HG02870 (cell line): ENCODE results near the gene STYXL1.
"Not testable (repeated sequence)": the region's sequence is repeated elsewhere in the genome, so short reads cannot be mapped to it uniquely, and the experiment has no call there.

Experiments
- ATAC-seq: cut with Tn5 transposase; IDR thresholded peaks from one replicate; pipeline ENCODE4 v1.9.1; 2021; ENCODE audit warnings: mild to moderate bottlenecking, moderate library complexity; ENCODE audit not compliant: unreplicated experiment

Gene STYXL1

DNA sequence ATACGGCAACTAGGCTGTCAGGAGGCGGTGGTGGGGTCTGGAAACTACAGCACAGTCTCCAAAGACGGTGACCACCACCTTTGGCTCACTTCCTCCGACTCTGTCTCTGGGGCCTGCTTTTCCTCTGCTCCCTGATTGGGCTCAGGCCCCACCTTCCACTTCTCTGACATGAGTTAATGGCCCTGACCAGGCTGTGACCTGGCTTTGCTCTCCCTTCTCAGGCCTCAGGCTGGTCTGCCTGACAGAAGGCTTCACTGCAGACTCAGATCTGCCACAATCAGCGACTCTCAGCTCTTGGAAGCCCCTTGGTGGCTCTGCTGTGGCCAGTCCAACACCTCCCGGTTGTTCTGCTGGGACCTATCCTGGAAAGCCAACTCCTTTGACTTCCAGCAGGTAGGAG is 7.7 kb downstream of the STYXL1 start:
- no peak for ATAC-seq

DNA sequence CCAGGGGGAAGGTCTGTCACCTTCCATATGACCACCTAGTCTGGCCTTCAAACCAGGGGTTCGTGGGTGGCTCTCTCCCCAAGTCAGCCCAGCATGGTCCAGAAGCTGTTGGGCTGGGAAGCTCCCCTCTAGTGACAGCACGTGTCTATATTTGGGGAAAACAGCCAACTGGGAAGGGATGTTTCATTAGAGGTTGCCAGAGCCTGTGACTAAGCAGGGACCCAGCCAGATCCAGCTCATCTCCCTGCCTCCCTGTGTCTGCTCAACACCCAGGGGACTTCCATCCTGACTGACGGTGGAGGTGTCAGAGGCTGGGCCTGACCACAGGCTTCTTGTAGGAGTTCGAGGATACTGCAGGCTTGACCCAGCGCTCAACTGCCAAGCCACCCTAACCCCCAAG is 10.5 kb downstream of the STYXL1 start:
- ATAC-seq = no peak

DNA sequence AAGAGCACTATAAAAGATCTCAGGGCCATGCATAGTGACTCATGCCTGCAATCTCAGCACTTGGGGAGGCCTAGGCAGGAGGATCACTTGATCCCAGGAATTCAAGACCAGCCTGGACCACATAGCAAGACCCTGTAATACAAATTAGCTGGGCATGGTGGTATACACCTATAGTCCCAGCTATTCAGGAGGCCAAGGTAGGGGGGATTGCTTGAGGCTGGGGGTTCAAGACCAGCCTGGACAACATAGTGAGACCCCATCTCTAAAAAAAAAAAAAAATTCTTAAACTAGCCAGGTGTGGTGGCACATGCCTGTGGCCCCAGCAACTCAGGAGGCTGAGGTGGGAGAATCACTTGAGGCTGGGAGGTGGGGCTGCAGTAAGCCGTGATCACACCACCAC is 15.8 kb downstream of the STYXL1 start:
- ATAC-seq = no peak

DNA sequence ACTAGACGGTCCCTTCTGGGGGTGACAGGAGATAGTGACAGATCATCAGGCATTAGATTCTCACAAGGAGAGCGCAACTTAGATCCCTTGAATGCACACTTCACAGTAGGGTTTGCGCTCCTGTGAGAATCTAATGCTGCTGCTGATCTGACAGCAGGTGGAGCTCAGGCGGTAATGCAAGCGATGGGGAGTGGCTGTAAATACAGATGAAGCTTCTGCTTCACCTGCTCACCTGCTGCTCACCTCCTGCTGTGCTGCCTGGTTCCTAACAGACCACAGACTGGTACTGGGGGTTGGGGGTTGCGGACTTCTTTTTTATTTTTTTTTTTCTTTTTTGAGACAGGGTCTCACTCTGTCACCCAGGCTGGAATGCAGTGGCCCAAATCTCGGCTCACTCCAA is 18.1 kb downstream of the STYXL1 start:
- ATAC-seq = not testable (repeated sequence)

DNA sequence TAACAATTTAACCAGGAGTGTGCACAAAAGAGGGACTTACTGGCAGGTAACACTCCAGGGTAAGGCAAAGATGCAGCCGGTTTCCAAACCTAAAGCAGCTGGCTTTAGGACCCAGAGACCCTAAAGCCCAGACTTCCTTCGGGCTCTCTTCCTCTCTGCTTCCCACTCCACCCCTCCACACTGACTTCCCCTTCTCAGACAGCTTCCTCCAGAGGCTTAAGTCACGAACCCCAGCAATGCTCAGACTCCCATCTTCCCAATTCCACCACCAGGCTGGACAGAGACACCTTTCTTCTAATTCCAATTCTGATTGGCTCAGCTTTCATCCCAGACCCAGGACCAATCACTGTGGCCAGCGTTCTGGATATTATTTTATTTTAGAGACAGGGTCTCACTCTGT is 24.8 kb downstream of the STYXL1 start:
- no peak for ATAC-seq

DNA sequence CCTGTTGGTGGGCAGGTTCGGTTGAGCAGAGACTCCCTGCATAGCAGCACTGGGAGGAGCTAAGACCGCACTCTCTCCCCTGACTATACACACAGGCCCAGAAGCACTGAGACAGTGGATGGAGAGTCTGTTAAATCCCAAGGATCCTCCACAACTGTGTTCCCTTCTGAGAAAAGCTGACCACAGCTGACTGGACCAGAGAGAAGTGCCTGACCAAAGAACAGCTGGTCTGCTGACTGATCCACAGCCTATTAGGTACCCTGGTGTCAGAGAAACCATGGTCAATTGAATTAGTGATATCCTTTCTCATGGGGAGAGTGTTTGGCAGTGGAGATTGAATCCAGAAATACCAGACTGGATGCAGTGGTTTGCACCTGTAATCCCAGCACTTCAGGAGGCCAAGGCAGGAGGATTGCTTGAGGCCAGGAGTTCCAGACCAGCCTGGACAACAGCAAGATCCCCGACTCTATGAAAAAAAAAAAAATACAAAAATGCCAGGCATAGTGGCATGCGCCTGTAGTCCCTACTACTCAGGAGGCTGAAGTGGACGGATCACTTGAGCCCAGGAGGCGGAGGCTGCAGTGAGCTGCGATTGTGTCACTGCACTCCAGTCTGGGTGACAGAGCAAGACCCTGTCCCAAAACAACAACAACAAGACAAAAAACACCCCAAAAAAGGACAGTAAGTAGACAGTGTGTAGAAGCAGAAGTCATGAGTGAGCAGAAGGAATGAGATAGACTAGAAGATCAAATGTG is 25.6 kb downstream of the STYXL1 start:
- ATAC-seq = no peak

DNA sequence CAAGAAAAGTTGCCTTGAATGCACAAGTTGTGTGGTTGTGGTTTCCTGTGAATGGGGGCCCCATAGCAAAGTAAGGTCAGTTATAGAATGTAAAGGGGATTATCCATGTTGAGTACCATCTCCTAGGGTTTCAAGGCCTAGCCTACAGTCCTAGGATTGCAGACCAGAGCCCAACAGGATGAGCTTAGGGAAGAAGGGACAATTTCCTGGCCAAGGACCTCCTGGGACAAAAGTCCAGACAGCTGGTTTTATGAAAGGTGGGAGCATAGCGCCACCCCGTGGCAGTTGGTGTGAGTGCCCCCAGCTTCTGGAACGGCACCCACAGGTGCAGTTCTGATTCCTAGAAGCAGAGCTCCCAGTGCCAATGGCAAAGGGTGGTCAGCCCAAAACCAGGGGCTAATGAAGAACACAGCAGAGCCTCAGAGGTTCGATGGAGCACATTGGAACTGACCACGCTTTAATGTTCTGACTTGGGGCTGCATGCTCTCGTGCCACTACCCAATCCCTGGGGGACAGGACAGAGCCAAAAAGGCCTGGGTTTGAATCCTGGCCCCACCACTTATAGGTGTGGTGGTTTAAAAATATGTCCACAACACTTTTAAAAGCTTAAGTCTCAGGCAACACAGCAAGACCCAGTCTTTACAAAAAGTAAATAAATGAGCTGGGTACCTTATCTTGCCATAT is 27.6 kb downstream of the STYXL1 start:
- no peak for ATAC-seq

DNA sequence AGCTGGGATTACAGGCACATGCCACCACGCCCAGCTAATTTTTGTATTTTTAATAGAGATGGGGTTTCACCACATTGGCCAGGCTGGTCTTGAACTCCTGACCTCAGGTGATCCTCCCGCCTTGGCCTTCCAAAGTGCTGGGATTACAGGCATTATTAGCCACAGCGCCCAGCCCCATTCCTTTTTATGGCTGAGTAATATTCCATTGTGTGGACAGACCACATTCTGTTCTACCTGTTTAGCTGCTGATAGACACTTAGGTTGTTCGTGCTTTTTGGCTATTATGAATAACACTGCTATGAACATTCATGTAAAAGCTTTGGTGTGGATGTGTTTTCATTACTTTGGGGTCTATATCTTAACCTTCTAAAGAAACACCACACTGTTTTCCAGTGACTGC is 29.3 kb downstream of the STYXL1 start:
- ATAC-seq = not testable (repeated sequence)

DNA sequence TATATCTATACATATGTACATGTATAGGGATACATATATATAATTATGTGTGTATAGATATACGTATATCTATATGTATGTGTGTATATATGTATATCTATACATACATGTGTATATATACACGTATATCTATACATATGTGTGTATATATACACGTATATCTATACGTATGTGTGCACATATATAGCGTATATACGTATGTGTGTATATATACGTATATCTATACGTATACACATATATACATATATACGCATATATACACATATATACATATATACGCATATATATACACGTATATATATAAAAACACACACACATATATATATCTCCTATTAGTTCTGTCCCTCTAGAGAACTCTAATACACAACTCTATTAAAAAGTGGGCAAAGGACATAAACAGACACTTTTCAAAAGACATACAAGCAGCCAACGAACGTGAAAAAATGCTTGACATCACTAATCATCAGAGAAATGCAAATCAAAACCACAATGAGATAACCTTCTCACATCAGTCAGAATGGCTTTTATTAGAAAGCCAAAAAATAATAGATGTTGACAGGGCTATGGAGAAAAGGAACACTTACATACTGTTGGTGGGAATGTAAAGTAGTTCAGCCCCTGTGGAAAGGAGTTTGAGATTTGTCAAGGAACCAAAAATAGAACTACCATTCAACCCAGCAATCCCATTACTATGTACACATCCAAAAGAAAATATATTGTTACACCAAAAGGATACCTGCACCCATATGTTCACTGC is 31.4 kb downstream of the STYXL1 start:
- ATAC-seq = no peak

DNA sequence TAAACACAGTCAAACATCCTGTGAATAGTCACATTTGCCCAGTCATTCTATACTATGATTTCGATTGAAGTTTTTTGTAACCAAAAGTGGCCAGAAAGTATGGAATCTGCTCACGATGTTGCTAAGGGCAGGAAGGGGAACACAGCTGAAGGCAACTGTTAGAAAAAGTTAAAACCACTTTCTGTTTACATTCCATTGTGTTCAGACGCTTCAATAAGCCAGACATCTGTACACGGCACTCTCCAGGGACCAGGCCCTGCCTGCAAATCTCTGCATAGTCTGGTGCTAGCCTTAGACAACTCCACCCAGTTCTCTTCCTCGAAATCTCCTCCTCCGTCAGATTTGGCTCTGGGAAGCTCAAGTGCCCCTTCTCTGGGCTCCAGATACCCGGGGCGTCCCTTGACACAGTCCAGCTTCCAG is 36.3 kb downstream of the STYXL1 start:
- no peak for ATAC-seq

DNA sequence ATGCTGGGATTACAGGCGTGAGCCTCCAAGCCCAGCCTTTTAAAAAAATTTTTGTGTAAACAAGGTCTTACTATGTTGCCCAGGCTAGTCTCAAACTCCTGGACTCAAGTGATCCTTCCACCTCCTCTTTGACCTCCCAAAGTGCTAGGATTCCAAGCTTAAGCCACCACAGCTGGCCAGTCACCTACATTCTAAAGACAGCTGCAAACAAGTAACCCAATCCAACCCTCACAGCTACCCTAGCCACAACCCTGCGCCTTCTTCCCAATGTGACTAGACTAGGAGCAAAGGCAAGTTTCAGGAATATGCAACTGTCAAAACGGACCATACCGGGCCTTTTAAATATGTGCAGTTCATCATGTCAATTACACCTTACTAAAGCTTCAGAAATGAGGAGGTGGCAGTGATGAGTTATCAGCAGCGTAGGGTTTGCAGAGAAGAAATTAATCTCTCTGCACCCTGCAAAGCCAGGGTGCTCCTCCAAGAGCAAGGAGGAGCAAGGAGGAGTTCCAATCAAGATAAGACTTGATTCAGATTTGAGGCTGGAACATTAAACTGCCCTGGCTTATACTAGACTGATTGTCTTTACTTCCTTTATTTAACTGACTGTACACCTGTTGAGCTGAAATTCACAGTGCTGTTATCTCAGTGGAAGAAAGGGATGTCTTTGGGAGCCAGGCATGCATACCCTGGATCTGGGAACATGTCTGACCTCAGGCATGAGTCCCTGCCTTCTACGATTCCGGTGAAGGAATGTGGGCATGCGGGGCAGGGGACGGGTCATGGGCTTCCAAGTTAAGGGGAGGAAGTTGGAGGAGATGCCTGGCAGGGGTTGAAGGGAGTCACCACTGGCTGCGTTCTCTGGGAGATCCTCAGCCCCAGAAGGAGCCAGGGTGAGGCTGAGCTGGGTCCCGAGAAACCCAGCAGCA is 37.9 kb downstream of the STYXL1 start:
- no peak for ATAC-seq

DNA sequence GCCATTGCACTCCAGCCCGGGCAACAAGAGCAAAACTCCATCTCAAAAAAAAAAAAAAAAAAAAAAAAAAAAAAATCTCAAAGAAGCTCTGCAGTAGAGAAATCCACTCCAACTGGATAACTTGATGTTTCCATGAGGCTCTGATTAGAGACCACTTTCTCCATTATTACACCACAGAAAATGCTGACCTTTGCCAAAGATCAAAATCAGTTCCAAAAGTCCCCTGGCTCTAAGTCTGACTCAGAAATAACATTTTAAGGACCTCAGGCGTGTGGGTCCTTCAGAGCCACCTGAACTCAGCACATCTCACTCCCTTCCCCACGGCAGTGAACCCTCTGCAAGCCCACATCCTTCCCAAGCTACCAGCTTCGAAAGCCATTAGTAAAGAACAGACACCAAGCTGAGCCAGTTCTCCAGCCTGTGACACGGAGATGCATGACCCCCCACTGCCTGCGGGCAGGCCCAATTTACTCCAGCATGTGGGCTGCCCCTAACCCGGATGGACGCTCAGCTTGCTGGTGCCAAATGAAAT is 39.6 kb downstream of the STYXL1 start:
- ATAC-seq = no peak

DNA sequence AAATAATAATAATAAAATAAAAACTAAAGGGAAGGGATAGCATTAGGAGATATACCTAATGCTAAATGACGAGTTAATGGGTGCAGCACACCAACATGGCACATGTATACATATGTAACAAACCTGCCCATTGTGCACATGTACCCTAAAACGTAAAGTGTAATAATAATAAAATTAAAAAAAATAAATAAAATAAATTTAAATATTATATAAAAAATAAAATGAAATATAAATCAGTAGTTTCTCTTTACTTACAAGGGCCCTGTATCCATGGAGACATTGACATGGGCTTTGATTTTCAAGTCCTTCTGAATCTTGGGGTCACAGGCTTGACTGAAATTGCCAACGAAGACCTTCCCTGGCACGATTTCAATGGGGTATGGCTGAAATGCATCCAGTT is 42.8 kb downstream of the STYXL1 start:
- not testable (repeated sequence) for ATAC-seq

DNA sequence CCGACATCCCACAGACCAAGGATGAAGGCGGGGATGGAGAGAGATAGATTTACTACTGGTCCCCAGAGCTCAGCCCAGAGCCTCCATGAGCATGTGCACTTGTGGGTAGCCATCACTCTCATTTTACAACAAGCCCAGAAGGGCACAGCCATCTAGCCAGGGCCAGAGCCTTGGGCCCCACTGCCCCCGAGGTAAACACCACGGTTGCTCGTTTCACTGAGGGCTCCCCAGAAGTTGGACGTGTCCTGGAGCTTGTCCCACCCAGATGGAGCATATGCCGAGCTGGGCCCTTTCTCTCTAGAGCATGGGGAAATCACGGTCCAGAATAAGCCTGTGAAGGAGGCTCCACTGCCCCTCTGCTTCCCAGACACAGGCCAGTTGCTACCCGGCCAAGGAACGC is 44.4 kb downstream of the STYXL1 start:
- ATAC-seq = no peak

DNA sequence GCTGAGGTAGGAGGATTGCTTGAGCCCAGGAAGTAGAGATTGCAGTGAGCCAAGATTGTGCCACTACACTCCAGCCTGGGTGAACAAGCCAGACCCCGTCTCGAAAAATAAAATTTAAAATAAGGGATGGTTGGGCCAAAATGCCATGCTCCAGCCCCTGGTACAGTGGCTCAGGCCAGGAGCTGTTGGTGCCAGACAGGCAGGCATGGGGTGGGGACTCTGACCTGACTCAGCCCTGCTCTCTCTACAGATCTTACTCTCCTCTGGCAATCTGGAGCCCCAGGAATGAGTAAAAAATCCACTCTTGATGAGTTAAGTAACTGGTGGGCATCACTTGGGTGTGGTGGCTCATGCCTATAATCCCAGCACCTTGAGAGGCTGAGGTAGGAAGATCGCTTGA is 45.0 kb downstream of the STYXL1 start:
- no peak for ATAC-seq

DNA sequence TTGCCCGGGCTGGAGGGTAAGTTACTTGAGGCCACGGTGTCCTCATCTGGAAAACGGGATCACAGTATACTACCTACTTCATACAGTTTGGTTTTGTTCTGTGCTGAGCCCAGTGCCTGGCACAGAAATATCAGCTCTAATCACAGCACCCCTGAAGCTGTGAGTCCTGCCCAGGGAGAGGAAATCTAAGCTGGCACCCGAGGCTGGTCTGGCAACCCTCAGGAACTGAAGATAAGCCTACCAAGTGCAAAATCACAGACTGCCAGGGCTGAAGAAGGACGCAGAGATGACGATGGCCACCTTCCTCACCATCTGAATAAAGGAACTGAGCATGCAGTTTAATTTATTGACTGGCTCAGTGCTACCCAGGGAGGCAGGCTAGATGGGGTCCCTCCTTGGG is 45.7 kb downstream of the STYXL1 start:
- no peak for ATAC-seq

DNA sequence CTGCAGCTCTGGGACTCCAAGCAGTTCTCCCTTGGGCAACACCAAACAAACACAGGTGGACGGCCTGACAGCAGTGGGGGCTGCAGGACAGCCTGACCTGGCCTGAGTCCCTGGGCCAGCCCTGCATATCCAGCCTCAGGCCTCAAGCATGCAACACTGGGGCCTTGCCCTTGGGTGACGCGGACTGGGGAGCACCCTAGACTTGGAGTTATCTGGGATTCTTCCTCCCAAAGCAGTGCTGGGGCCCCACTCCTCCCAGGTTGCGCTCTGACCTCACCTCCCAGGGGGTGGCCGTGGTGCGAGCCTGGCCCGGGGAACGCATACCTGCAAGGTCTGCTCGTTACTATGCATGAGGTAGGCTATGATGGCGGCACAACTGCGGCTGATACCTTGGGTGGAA is 47.2 kb downstream of the STYXL1 start:
- no peak for ATAC-seq

DNA sequence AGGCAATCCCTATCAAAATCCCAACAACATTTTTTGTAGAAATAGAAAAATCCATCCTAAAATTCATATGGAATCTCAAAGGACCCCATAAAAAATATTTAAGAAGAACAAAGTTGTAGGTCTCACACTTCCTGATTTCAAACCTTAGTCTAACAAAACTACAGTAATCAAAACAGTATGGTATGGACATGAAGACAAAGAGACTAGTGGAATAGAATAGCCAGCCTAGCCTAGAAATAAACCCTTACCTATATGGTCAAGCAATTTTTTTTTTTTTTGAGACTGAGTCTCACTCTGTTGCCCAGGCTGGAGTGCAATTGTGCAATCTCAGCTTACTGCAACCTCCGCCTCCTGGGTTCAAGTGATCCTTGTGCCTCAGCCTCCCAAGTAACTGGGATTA is 49.8 kb downstream of the STYXL1 start:
- ATAC-seq = no peak

DNA sequence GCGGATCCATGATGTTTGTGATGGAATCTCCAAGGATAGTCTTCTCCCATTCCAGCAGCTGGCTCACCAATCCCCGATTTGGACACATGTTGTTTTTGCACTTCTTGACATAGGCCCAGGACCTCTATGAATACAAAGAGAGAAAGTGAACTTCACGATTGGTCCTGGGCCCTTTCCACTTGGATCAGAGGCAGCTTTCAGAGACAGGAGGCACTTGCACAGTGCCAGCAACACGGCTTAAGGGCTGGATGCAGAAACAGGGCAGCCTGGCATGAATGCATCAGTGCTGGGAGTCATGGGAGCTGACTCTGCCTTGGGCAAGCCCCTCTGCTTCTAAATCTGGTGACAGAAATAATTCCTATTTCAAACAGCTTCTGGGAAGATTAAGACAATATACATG is 51.3 kb downstream of the STYXL1 start:
- ATAC-seq = no peak

DNA sequence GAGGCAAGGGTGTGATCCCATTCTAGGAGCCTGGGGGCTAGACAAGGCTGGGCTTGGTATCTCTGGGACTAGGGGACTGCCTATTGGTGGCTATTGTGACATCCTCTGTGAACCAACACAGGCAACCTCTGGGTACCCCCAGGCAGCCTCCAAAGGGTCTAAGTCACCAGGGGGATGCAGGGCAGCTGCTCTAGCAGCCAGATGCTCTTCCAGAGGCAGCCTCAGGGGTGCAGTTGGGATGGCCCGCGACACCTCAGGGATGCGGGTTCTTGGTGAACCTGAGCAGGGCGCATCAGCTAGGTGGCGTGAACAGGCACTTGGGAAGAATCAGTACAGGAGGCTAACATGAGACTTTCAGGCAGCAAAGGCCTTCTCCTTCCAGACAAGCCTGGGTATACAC is 51.8 kb downstream of the STYXL1 start:
- no peak for ATAC-seq

DNA sequence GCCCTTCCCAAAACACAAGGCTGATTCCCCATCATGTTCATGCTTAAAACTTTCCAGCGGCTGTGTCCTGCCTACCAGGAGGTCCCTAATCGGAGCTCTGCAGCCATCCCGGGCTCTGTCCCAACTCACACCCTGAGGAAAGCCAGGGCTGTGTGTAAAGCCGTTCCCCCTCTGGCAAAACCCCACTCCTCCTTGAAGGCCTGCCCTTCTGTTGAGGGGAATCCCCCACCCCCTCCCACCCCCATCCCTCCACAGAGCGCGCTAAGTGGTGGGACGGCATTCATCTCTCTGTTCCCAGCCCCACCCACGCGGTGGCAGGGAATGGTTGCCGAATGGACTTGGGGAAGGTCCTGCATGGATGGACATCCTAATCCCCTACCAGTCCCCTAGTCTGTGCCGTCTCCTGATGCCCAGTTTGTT is 52.7 kb downstream of the STYXL1 start:
- ATAC-seq = no peak
